ENCODE measurements around the gene PDE7B. TPM values are rescaled to one million over a fixed set of nuclear protein-coding genes. Genes with fewer than 3 reads are reported as not detected.
A peak's percentile ranks its signal among the peaks of the same experiment; 100 is the strongest.

PDE7B gene
- total RNA-seq, 6 experiments from 2014 or later: 1.2 to 5.8 (median 4.5) TPM

DNA sequence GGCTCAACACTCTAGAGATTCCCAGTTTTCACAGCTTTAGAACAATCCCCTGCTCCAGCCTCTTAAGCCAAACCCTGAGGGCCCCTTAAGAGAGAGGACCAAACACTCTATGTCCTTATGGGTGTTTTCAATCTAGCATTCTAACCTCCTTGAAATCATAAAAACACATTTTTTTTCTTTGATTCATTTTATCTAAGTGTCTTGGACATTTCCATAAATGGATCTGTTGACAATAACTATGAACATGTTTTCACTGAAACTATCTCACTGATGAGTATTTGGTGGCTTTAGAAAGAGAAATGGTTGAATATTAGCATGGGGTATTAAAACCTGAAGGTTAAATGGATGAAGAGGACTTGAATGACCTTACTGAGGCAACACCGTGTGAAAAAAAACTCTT lies 27.6 kb upstream of the PDE7B start:
- DNase-seq: no peak
- Mint-ChIP-seq H3K27me3 (ENCODE audit: insufficient read depth) (no peaks in the 10 kb centered on the region; the same call in none of the 2 replicates), H3K27ac (no peak overlapping the region), H3K4me1 (ENCODE audit: low read depth) (no peaks in the 10 kb centered on the region), H3K36me3 (ENCODE audit: low read depth) (no peaks in the 10 kb centered on the region), H3K9me3 (no peaks in the 10 kb centered on the region), H3K4me3 (no peak overlapping the region)
- TF ChIP-seq CTCF (IDR thresholded peaks at IDR 0.05): no peak

GRCh38 chr6:135826236-135826804 lies 25.2 kb upstream of the PDE7B start:
- Mint-ChIP-seq H3K36me3 (ENCODE audit: low read depth) (no peaks in the 10 kb centered on the region), H3K27ac (no peak overlapping the region), H3K27me3 (ENCODE audit: insufficient read depth) (no peaks in the 10 kb centered on the region; the same call in 1 of the 2 replicates), H3K9me3 (no peaks in the 10 kb centered on the region), H3K4me3 (no peak overlapping the region), H3K4me1 (ENCODE audit: low read depth) (peaks cover 13% of the 10 kb centered on the region)
- no peak for TF ChIP-seq CTCF (IDR thresholded peaks at IDR 0.05)
- DNase-seq: no peak

DNA sequence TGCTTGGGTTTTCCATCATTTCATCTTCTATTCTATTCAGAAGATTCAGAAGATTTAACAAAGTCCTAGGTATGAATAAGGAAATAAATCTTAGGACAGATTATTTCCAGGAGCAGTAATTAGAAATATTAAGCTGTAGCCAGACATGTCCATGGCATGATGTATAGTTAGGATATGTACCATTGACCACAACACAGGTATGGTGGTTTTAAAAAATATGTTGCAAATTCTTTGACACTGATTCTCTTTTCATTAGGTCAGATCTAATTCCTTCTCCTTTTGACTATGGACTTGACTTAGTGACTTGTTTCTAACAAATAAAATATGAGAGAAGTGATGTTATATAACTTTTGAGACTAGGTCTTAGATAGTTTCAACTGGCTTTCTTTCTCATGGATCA lies 23.5 kb upstream of the PDE7B start:
- no peaks in the 10 kb centered on the region; the same call in 1 of the 2 replicates for H3K27me3 Mint-ChIP-seq (ENCODE audit: insufficient read depth)
- H3K36me3 Mint-ChIP-seq (ENCODE audit: low read depth): no peaks in the 10 kb centered on the region
- no peak overlapping the region for H3K27ac Mint-ChIP-seq
- H3K4me1 Mint-ChIP-seq (ENCODE audit: low read depth): peaks cover 13% of the 10 kb centered on the region
- DNase-seq: no peak
- TF ChIP-seq CTCF (IDR thresholded peaks at IDR 0.05): no peak
- H3K9me3 Mint-ChIP-seq: no peaks in the 10 kb centered on the region
- no peak overlapping the region for H3K4me3 Mint-ChIP-seq

DNA sequence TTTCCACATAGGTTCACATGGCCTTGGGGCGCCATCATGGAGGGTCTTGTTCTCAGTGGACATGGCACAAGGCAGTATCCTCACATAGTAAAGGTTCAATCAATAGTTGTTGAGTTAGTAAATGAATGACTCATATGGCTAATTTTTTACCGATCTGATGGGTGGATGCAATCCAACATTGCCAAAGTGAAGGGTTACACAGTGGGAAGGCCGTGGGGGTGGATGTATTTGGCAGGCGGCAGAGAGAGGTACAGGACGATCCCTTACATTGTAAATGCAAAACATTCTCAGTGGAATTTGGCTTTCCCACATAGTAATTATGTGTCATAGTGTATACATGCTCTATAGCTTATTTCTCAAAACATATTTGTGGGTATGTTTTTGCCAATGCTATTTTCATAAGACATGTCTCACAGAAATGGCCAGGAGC lies 21.0 kb upstream of the PDE7B start:
- Mint-ChIP-seq H3K27me3 (ENCODE audit: insufficient read depth) (peaks cover 2% of the 10 kb centered on the region), H3K4me1 (ENCODE audit: low read depth) (peaks cover 13% of the 10 kb centered on the region), H3K27ac (no peak overlapping the region), H3K4me3 (no peak overlapping the region), H3K9me3 (no peaks in the 10 kb centered on the region), H3K36me3 (ENCODE audit: low read depth) (no peaks in the 10 kb centered on the region)
- no peak for TF ChIP-seq CTCF (IDR thresholded peaks at IDR 0.05)
- peak; percentile 6 for DNase-seq

GRCh38 chr6:135831016-135831415 lies 20.5 kb upstream of the PDE7B start:
- no peak for DNase-seq
- Mint-ChIP-seq H3K27ac (no peak overlapping the region), H3K4me1 (ENCODE audit: low read depth) (peaks cover 13% of the 10 kb centered on the region), H3K4me3 (no peak overlapping the region), H3K36me3 (ENCODE audit: low read depth) (no peaks in the 10 kb centered on the region), H3K9me3 (no peaks in the 10 kb centered on the region), H3K27me3 (ENCODE audit: insufficient read depth) (peaks cover 2% of the 10 kb centered on the region)
- TF ChIP-seq CTCF (IDR thresholded peaks at IDR 0.05): no peak

Measured in HFFc6 (cell line).